Endothelial cell of umbilical vein (primary cell): ENCODE results near the gene INMT. TPM values are rescaled to one million over a fixed set of nuclear protein-coding genes. Genes with fewer than 3 reads are reported as not detected.

Experiments used
- BruUV-seq: library from RNA; stranded (reverse); fragments of 400-500 nt; replicated peaks from 2 replicates; lab custom pipeline; 2021; lab: Mats Ljungman, UMichigan
- CTCF ChIA-PET: fragments of 300-600, 350-600 bp; sonication (Branson Sonifier 250); formaldehyde crosslinking; loops from one replicate; lab custom pipeline; 2021; ENCODE audit warnings: antibody characterized with exemption, inconsistent platforms; lab: Charles Lee
- POLR2A ChIA-PET: fragments of 300-600, 350-600 bp; sonication (Branson Sonifier 250); formaldehyde crosslinking; loops from one replicate; lab custom pipeline; 2021; ENCODE audit warnings: antibody characterized with exemption, inconsistent platforms; lab: Charles Lee
- DNase-seq: peaks from one replicate; pipeline ENCODE4 v3.0.0-alpha.2; 2011; ENCODE audit warnings: low read depth, low spot score
- FAIRE-seq: peaks from 2 replicates; lab custom pipeline; 2011; peaks lifted over from hg19 to GRCh38; lab: Jason Lieb, UNC
- H2AFZ ChIP-seq: 2 replicates; pipeline ENCODE4 v1.6.0; 2012; ENCODE audit warnings: low read depth, low read length, control low read depth, inconsistent platforms
- H3K27ac ChIP-seq: 2 replicates; pipeline ENCODE4 v1.5.1; 2011; ENCODE audit warnings: low read depth, mild to moderate bottlenecking, control low read depth, low read length, moderate library complexity; ENCODE audit not compliant: insufficient read depth
- H3K27me3 ChIP-seq, 2 experiments: 2 replicates each; pipeline versions ENCODE4 v1.6.0 to v1.6.1; 2011; ENCODE audit warnings: low read length in 2 of 2, mixed read lengths in 1 of 2; ENCODE audit not compliant: control insufficient read depth in 2 of 2, insufficient read depth in 2 of 2
- H3K36me3 ChIP-seq, 2 experiments: 2 replicates in 1 of 2; 3 replicates in 1 of 2; pipeline ENCODE4 v1.5.1; 2011; ENCODE audit warnings: low read length in 2 of 2, mild to moderate bottlenecking in 1 of 2, moderate library complexity in 1 of 2; ENCODE audit not compliant: control insufficient read depth in 2 of 2, insufficient read depth in 2 of 2; ENCODE audit errors: extremely low read depth in 1 of 2
- H3K4me1 ChIP-seq: 3 replicates; pipeline ENCODE4 v1.5.1; 2011; ENCODE audit warnings: mild to moderate bottlenecking, low read length; ENCODE audit not compliant: control insufficient read depth, insufficient read depth; ENCODE audit errors: extremely low read depth
- H3K4me2 ChIP-seq: 2 replicates; pipeline ENCODE4 v1.6.1; 2011; ENCODE audit warnings: low read length, control low read depth, mixed read lengths; ENCODE audit not compliant: insufficient read depth
- H3K4me3 ChIP-seq, 3 experiments: fragments of 200-600 bp in 1 of 3; sonication (generic), shearing (Covaris generic) in 1 of 3; replicated peaks in 1 of 3; 2 replicates each; pipeline ENCODE4 v1.5.1; 2011 to 2016; ENCODE audit warnings: control low read depth in 3 of 3, low read length in 3 of 3, mild to moderate bottlenecking in 2 of 3, inconsistent platforms in 1 of 3, low read depth in 1 of 3, moderate library complexity in 1 of 3; ENCODE audit not compliant: insufficient read depth in 1 of 3
- H3K79me2 ChIP-seq: 2 replicates; pipeline ENCODE4 v1.6.0; 2012; ENCODE audit warnings: low read length, inconsistent platforms; ENCODE audit not compliant: control insufficient read depth, insufficient read depth
- H3K9ac ChIP-seq: replicated peaks from 2 replicates; pipeline ENCODE3; 2011; ENCODE audit warnings: low read length, control low read depth; ENCODE audit not compliant: insufficient read depth; ENCODE audit errors: extremely low read depth
- H3K9me1 ChIP-seq: replicated peaks from 3 replicates; pipeline ENCODE4 v1.6.0; 2011; ENCODE audit warnings: mild to moderate bottlenecking, low read length; ENCODE audit not compliant: control insufficient read depth, insufficient read depth; ENCODE audit errors: extremely low read depth
- H3K9me3 ChIP-seq: replicated peaks from 2 replicates; pipeline ENCODE4 v1.5.1; 2012; ENCODE audit warnings: low read length, inconsistent platforms; ENCODE audit not compliant: control insufficient read depth, insufficient read depth
- H4K20me1 ChIP-seq: replicated peaks from 2 replicates; pipeline ENCODE3; 2011; ENCODE audit warnings: mild to moderate bottlenecking, low read length; ENCODE audit not compliant: control insufficient read depth, insufficient read depth; ENCODE audit errors: extremely low read depth
- CTCF ChIP-seq, 2 donors: IDR thresholded peaks; 1 replicate in 1 of 2; 2 replicates in 1 of 2; pipeline ENCODE4 v1.5.1; 2011; ENCODE audit warnings: low read length in 2 of 2, mild to moderate bottlenecking in 2 of 2, moderate library complexity in 2 of 2, control low read depth in 1 of 2, inconsistent platforms in 1 of 2, low read depth in 1 of 2; ENCODE audit not compliant: insufficient read depth in 1 of 2; ENCODE audit errors: extremely low read depth in 1 of 2
- EZH2 ChIP-seq: IDR thresholded peaks from 2 replicates; pipeline ENCODE4 v1.6.1; 2012; ENCODE audit warnings: borderline replicate concordance, low read depth, mild to moderate bottlenecking, moderate library complexity, low read length, inconsistent platforms; ENCODE audit not compliant: severe bottlenecking
- FOS ChIP-seq: IDR thresholded peaks from 2 replicates; pipeline ENCODE4 v1.6.1; 2011; ENCODE audit warnings: mild to moderate bottlenecking, low read length, moderate library complexity, borderline replicate concordance; ENCODE audit not compliant: insufficient read depth
- GATA2 ChIP-seq: IDR thresholded peaks from 2 replicates; pipeline ENCODE4 v1.7.0; 2011; ENCODE audit warnings: low read depth, mild to moderate bottlenecking, moderate library complexity, mixed read lengths, low read length; ENCODE audit not compliant: insufficient read length, insufficient read depth
- JUN ChIP-seq: IDR thresholded peaks from 2 replicates; pipeline ENCODE4 v1.6.1; 2011; ENCODE audit warnings: borderline replicate concordance, low read depth; ENCODE audit not compliant: insufficient read length, insufficient read depth
- MAX ChIP-seq: IDR thresholded peaks from 2 replicates; pipeline ENCODE4 v1.6.1; 2011; ENCODE audit not compliant: insufficient read depth, insufficient read length
- MYC ChIP-seq: IDR thresholded peaks from one replicate; pipeline ENCODE4 v1.6.1; 2011; ENCODE audit warnings: mild to moderate bottlenecking, low read depth, low read length
- POLR2A ChIP-seq: IDR thresholded peaks from 2 replicates; pipeline ENCODE4 v1.6.1; 2012; ENCODE audit warnings: low read depth, mild to moderate bottlenecking, control low read depth, low read length
- POLR2AphosphoS5 ChIP-seq: IDR thresholded peaks from 2 replicates; pipeline ENCODE4 v1.6.1; 2012; ENCODE audit warnings: low read depth, mild to moderate bottlenecking, control low read depth, low read length, moderate library complexity; ENCODE audit not compliant: insufficient read depth
- dilution Hi-C: fragments of 300-500 bp; cut with MboI; formaldehyde crosslinking; loops from one replicate; pipeline ENCODE4 v1.15.0; 2019; ENCODE audit warnings: low sequenced_read_pairs; ENCODE audit not compliant: extremely low pct_ligation_motif_present
- intact Hi-C: fragments of 100-400 bp; cut with micrococcal nuclease; formaldehyde crosslinking; loops from one replicate; pipeline ENCODE4 v1.10.0; 2022
- polyA plus RNA-seq, 4 experiments: library from polyadenylated mRNA; depleted of rRNA in 3 of 4; stranded (reverse) in 3 of 4; unstranded in 1 of 4; fragments of >200 nt; gene quantifications; 2 replicates each; pipeline versions ENCODE4 v1.2.1 to v1.2.3, GENCODE V29; 2011 to 2012; ENCODE audit warnings: missing spikeins in 1 of 4
- total RNA-seq: library from RNA; stranded (reverse); gene quantifications from 2 replicates; pipeline ENCODE4 v1.2.3, GENCODE V29; 2021

The INMT gene
- total and polyA plus RNA-seq, 2 donors (not counting 3 experiments of a cell fraction or from before 2014, with no cell fraction given): not detected

GRCh38 chr7:30805931-30806330, 54.0 kb downstream of the INMT start:
- H3K9me1 ChIP-seq: no peaks in the 10 kb centered on the region
- H3K4me2 ChIP-seq: no peak overlapping the region
- no TSS peak for BruUV-seq
- no peak for TF ChIP-seq MYC
- TF ChIP-seq POLR2A: no peak
- no peak for TF ChIP-seq CTCF (IDR thresholded peaks at IDR 0.05; ENCODE audit: extremely low read depth in 1 of 2, insufficient read depth in 1 of 2, low read depth in 1 of 2, low read length in 2 of 2)
- TF ChIP-seq EZH2: no peak
- TF ChIP-seq JUN: no peak
- no peak for TF ChIP-seq FOS
- no peak for TF ChIP-seq GATA2
- no peak for TF ChIP-seq POLR2AphosphoS5
- TF ChIP-seq MAX: no peak
- H3K9ac ChIP-seq: no peak overlapping the region
- no peak overlapping the region for H3K27ac ChIP-seq
- no peak for FAIRE-seq
- intact Hi-C loops: no loop called here
- no peaks in the 10 kb centered on the region for H3K9me3 ChIP-seq
- ChIA-PET CTCF (interaction anchor here (0.8 to 2.9 kb wide), 5 partner anchors 60 to 316 kb away, joined by 3 to 14 read pairs (median 3); no protein-coding TSS in a partner anchor), POLR2A (no interaction called here)
- no peaks in the 10 kb centered on the region for H3K36me3 ChIP-seq
- peaks cover 22% of the 10 kb centered on the region for H3K4me1 ChIP-seq
- H3K79me2 ChIP-seq: no peaks in the 10 kb centered on the region
- H3K27me3 ChIP-seq: no peaks in the 10 kb centered on the region
- no peak overlapping the region for H2AFZ ChIP-seq
- no peak for DNase-seq
- no peaks in the 10 kb centered on the region for H4K20me1 ChIP-seq
- H3K4me3 ChIP-seq: no peak overlapping the region
- dilution Hi-C loops: no loop called here

Other genes with a start within 250 kb of the INMT start
- gene GGCT, start 247.3 kb upstream of the INMT start, total RNA-seq: 44.3 and 46.9 TPM in 2 replicates
- gene GGCT, start 247.3 kb upstream of the INMT start, polyA plus RNA-seq: 14.7 and 21.1 TPM in 2 replicates
- 194 and 206 TPM in 2 replicates for gene GARS1, start 157.3 kb upstream of the INMT start, total RNA-seq
- gene GARS1, start 157.3 kb upstream of the INMT start, polyA plus RNA-seq: 295 and 300 TPM in 2 replicates
- not detected in 2 replicates for gene CRHR2, start 69.7 kb upstream of the INMT start, total RNA-seq
- gene CRHR2, start 69.7 kb upstream of the INMT start, polyA plus RNA-seq: not detected in 2 replicates
- 4.7 and 5.2 TPM in 2 replicates for gene MINDY4, start 19.3 kb downstream of the INMT start, total RNA-seq
- gene MINDY4, start 19.3 kb downstream of the INMT start, polyA plus RNA-seq: 2.2 and 2.3 TPM in 2 replicates
- gene AQP1, start 159.7 kb downstream of the INMT start, total RNA-seq: 11.6 and 15.9 TPM in 2 replicates
- 10.5 and 11.7 TPM in 2 replicates for gene AQP1, start 159.7 kb downstream of the INMT start, polyA plus RNA-seq
- not detected in 2 replicates for gene GHRHR, start 211.8 kb downstream of the INMT start, total RNA-seq
- gene GHRHR, start 211.8 kb downstream of the INMT start, polyA plus RNA-seq: not detected in 2 replicates